Epithelial cell of prostate (primary cell): ENCODE measurements around the gene APRT.
A peak's percentile ranks its signal among the peaks of the same experiment; 100 is the strongest.

ENCODE experiments used
- DNase-seq: peaks from one replicate; pipeline ENCODE4 v3.0.0-alpha.2; 2011; ENCODE audit warnings: low read depth, low spot score
- H3K27ac ChIP-seq: fragments of 450-650 bp; 2 replicates; pipeline ENCODE4 v1.5.1; 2017; ENCODE audit warnings: mild to moderate bottlenecking

Gene APRT

DNA sequence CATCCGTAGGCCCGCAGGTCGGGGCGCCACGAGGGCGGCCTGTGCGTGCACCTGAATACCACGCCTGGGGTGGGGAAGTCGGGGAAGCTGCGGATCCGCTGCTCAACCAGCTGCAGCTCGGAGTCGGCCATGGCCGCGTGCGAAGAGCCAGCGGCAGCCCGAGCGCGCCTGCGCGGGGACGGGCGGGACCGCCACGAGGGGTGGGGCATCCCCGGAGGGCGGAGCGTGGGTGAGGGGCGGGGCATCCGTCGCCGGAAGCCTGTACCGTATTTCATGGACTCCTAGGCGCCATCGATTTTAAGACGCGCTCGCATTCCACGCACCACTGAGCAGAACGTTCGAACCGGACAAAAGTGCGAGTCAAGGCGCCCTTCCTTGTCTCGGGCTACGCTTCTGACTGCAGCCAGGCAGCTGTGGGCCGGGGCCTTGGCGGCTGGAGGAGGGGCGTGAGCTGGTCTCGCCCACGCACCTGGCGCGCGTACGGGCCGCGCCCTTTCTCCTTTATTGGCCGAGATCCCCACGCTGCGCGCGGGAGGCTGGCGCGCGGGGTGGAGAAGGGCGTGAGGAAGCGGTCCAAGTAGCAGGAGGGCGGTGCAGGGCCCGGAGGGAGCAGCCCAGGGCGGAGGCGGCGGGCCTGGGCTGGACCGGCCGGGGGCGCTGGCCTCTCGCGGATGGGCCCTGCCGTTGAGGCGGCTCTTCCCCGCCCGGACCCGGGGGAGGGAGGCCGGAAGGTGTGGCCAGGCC lies at the start of gene APRT:
Gene APRT, minus strand, starts transcription at position 160 of the 744 bp plus-strand sequence. Its CDS starts 29 bp downstream, at position 131.
- peak within 1 kb of the TSS; percentile 80 for H3K27ac ChIP-seq
- peak; percentile 64 for DNase-seq

- DNase-seq, result no peak
- H3K27ac ChIP-seq, result no peak overlapping the region
Observed at GRCh38 chr16:88861359-88861758, 49.6 kb upstream of the APRT start.

GRCh38 chr16:88859381-88860091 lies 47.8 kb upstream of the APRT start:
- no peak overlapping the region for H3K27ac ChIP-seq
- DNase-seq, result no peak

DNA sequence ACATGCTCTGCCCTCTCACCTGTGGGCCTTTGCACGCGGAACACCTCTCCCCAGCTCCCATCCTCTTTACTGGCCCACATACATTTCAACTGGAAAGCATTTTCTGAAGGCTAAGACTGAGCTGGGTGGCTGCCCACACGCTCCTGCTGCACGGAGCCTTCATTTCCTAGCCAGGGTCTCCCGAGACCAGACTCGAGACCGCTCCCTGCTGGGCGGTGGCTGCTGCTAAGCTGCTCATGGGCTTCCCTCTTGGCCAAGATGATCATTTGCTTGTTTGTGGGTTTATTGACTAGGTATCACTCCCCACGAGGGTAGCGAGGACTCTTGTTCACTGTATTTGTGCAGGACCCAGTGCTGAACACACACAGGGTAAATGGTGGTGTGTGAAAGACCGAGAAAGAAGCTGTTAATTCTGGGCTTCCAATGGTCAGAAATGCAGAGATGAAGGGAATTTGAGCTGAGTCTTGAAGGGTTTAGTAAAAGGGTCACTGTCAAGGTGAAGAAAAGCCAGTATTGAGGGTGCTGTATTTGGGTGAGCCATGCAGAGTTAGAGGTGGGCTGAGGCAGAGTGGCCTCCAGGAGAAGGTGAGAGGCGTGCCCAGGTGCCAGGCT lies 46.1 kb upstream of the APRT start:
- DNase-seq, result peak; percentile 12
- H3K27ac ChIP-seq, result peak overlapping the region; percentile 19

DNA sequence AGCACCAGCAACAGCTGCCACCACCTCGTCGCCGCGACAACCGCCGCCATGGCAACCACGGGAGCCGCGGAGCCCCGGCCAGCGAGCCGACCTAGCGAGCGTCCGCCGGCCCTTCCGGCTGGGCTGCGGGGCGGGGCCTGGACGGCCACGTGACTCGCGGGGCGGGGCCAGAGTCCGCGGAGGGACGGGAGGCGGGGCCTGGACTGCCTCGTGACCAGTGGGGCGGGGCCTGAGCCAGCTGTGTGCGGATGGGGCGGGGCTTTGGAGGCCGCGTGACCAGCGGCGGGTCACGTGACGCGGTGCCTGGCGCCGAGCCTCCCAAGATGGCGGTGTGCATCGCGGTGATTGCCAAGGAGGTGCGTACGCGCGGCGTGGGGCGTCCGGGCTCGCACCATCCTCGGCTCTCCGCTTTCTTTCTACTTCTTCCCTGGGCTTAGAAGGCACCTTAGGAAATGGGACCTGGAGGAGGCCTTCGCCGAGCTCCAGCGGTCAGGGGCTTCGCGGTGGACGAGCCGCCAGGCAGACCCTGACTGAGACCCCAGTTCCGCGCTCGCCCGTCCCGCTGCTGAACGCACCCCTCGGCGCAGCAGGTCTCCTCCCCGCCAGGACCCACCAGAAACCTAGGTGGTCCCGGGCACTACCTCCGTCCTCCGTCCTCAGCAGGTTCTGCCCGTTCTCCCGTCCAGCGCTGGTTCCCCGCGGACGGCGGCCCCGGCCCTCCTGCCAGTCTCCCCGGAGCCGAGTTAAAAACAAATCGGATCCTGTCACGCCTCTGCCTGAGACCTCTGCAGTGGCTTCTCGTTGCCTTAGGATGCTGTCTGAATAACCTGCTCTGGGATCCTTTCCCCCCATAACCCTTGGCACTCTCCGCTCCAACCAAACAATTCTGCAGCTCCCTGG lies 45.4 kb upstream of the APRT start, which contains the start of the genes GALNS and TRAPPC2L:
Gene GALNS, minus strand, starts transcription at position 120 of the 900 bp plus-strand sequence. Its CDS starts 70 bp downstream, at position 50.
Gene TRAPPC2L, plus strand, starts transcription at position 300 of the 900 bp plus-strand sequence. Its CDS starts 24 bp downstream, at position 324.
- DNase-seq, result peak; percentile 56
- H3K27ac ChIP-seq, result peak within 1 kb of the TSS; percentile 19

GRCh38 chr16:88856122-88856827 lies 44.5 kb upstream of the APRT start:
- DNase-seq, result no peak
- H3K27ac ChIP-seq, result no peak overlapping the region

GRCh38 chr16:88855736-88856121 lies 44.0 kb upstream of the APRT start:
- no peak for DNase-seq
- no peak overlapping the region for H3K27ac ChIP-seq

DNA sequence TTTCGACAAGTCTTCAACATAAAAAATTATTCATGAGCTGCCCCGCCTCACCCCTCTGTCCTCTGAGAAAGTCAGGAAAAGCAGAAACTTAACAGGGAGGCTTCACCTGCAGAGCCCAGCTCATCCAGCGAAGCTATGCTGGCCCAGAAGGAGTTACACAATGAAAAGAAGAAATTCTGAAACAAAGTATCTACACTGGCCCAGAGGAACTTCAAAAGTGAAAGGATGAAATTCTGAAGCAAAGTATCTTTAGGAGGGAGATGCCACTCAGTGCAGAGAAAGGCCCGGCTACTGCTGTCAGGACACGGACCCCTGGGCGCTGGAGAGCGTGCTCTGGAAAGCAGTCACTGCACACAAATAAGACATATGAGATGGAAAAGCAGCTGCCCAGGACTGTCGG lies 43.4 kb upstream of the APRT start:
- no peak overlapping the region for H3K27ac ChIP-seq
- no peak for DNase-seq

DNA sequence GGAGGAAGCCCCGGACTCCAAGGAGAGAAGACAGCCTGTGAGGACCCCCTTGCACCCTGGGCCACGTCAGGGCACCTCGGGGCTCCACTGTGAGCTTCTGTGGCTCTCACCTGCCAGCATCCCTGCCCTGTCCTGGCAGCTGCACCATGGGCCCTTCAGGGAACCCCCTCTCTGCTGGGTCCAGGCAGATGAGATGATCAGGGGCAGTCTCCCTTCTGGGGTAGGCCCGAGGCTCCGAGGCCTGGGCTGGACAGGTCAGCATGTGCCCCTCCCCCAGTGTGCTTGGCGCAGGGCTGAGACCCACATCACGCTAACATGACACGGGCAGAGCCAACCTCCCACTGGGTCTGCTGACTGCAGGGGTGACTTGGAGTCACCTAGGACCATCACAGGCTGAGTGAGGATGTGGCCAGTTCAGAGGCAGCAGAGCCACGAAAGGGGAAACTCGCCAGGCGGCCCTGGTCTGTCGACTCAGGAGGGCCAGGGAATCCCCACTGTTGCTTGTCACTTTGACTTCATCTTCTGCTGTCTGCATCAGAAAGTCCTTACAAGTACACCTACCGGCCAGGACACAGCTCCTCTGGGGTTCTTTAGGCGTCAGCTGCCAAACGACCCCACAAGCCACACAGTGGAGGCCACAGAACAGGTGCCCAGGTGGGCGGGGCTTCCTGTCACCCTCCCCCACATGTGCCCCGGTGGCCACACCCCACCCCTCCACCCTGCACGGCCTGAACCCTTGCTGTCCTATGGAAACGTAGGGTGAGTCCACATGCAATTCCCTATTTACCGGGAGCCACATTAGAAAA lies 42.8 kb upstream of the APRT start:
- no peak overlapping the region for H3K27ac ChIP-seq
- no peak for DNase-seq

- no peak overlapping the region for H3K27ac ChIP-seq
- no peak for DNase-seq
Observed at GRCh38 chr16:88853325-88853941, 41.7 kb upstream of the APRT start.

DNA sequence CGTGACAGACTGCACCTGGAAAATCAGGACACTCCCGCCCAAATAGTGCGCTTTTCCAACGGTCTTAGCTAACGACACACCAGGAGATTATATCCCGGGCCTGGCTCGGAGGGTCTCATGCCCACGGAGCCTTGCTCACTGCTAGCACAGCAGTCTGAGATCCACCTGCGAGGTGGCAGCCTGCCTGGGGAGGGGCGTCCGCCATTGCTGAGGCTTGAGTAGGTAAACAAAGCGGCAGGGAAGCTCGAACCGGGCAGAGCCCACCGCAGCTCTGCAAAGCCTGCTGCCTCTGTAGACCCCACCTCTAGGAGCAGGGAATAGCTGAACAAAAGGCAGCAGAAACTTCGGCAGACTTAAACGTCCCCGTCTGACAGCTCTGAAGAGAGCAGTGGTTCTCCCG lies 39.9 kb upstream of the APRT start:
- no peak overlapping the region for H3K27ac ChIP-seq
- DNase-seq, result no peak

DNA sequence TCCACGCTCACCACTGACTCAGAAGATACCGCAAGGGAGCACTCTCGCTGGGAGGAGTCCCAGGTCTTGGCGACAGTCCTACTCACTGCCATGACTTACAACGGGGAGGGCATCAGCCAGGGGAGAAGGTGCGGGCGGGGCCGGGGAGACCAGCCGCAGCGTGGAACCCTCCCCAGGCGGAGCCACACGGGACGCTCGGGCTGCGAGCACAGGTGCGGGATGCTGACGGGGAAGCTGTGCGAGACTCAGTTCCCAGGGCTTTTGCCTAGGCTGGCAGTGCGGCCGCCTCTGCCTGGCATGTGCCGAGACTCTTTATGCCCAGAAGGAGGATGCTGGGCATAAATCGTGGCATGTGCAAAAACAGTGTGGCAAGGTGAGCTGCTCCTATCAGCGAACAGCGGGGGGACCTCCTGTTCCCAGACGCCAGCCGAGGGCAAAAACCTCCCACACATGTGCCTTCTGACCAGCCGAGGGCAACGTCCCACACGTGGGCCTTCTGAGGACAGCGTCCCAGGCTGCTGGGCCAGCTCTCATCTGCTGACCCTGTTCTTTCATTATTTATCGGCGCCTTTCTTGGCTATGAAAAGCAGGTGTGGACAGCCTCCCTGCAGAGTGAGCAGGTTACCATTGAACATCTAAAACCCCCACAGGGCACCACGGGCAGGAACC lies 38.9 kb upstream of the APRT start:
- no peak overlapping the region for H3K27ac ChIP-seq
- no peak for DNase-seq

DNA sequence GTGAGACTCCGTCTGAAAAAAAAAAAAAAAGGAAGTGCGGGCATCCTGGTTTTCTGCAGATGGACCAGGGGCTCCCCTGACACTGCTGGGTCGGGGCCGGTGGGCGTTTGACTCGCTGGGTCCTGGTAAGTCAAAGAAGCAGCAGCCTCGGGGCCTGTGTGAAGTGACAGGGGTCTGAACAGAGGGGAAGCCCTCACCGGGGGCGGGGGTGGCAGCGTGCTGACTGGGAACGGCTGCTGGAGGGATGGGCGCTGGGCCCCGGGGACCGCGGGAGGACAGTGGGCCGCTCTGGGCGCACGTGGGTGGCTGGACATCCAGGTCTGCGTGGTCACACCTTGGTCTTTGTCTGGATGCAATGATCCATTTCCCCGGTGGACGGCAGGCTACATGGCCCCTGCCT lies 36.8 kb upstream of the APRT start:
- DNase-seq, result no peak
- no peak overlapping the region for H3K27ac ChIP-seq

GRCh38 chr16:88847654-88848053 lies 35.9 kb upstream of the APRT start:
- no peak overlapping the region for H3K27ac ChIP-seq
- no peak for DNase-seq

DNA sequence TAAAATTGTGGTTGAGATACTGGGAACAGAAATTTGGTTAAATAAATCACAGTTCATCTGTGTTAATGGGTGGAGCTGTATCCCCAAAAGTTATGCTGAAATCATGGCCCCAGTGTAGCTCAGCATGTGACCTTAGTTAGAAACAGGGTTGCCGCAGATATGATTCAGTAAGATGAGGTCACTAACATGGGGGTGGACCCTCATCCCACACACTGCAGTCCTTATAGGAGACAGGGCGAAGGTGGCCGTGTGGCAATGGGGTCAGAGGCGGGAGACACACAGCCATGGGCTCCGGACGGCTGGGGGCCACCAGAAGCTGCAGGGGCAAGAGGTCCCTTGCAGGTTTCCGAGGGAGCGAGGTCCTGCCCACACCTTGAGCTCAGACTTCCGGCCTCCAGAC lies 34.4 kb upstream of the APRT start:
- H3K27ac ChIP-seq, result no peak overlapping the region
- DNase-seq, result no peak

DNA sequence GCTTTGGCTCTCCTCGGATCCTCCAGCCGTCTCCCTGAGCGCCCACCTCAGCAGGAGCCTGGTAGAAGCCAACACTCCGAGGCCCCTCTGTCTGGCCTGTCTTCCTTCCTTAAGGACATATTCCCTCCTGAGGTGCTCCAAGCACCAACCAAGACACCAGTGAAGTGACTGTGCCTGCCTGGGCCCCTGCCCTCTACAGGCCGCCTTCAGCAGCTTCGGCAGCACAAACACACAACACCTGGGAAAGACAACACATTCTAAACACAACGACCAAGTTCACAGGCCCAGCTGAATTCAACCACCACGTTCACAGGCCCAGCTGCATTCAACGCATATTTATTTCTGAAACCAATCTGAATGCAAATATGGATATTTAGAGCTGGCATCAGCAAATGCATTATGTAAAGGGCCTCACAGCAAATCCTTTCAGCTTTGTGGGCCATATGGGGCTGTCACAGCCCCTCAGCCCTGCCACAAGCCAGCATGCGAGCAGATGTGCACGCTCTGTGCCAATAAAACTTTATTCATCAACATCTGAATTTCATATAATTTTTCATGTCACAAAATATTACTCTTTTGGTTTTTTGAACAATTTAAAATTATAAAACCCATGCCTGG lies 32.8 kb upstream of the APRT start:
- no peak for DNase-seq
- H3K27ac ChIP-seq, result no peak overlapping the region

- no peak for DNase-seq
- no peak overlapping the region for H3K27ac ChIP-seq
Observed at GRCh38 chr16:88843256-88843655, 31.5 kb upstream of the APRT start.
